H1 (cell line): ENCODE results near the gene ACTG1. TPM values are rescaled to one million over a fixed set of nuclear protein-coding genes. Genes with fewer than 3 reads are reported as not detected.

Experiments
- ASH2L ChIP-seq: fragments of 200-600, 300-600 bp; sonication (generic); IDR thresholded peaks from one replicate; pipeline ENCODE4 v1.7.1; 2017; ENCODE audit warnings: low read length
- CEBPB ChIP-seq: IDR thresholded peaks from 2 replicates; pipeline ENCODE4 v1.6.1; 2012; ENCODE audit warnings: low read depth, low read length
- CHD7 ChIP-seq: fragments of 300-600 bp; sonication (generic); IDR thresholded peaks from 2 replicates; pipeline ENCODE4 v1.7.1; 2012; ENCODE audit warnings: low read length, moderate library complexity, mild to moderate bottlenecking, inconsistent platforms; ENCODE audit not compliant: insufficient replicate concordance
- E2F6 ChIP-seq: IDR thresholded peaks from 2 replicates; pipeline ENCODE4 v1.6.1; 2012; ENCODE audit warnings: inconsistent platforms
- EZH2 ChIP-seq: fragments of 200-600 bp; sonication (generic); IDR thresholded peaks from 2 replicates; pipeline ENCODE4 v1.7.1; 2012; ENCODE audit warnings: low read depth, mild to moderate bottlenecking, moderate library complexity, low read length, inconsistent platforms; ENCODE audit not compliant: severe bottlenecking
- POU5F1 ChIP-seq: IDR thresholded peaks from 2 replicates; pipeline ENCODE4 v1.6.1; 2011; ENCODE audit warnings: low read depth, mild to moderate bottlenecking, low read length, moderate library complexity
- RAD21 ChIP-seq, 2 experiments: IDR thresholded peaks in 1 of 2; conservative IDR thresholded peaks in 1 of 2; 2 replicates each; pipeline ENCODE4 v1.6.1; 2011; ENCODE audit warnings: low read depth in 2 of 2, low read length in 2 of 2, improper control_type of control experiment in 1 of 2, inconsistent platforms in 1 of 2, mild to moderate bottlenecking in 1 of 2, moderate library complexity in 1 of 2
- polyA plus RNA-seq, 7 experiments: library from polyadenylated mRNA; depleted of rRNA in 3 of 7; stranded (reverse) in 5 of 7; unstranded in 2 of 7; fragments of >200 nt in 5 of 7; fragments of 200-250 nt in 2 of 7; gene quantifications; 1 replicate in 5 of 7; 2 replicates in 1 of 7; 4 replicates in 1 of 7; pipeline versions ENCODE4 v1.2.1 to v1.2.3, GENCODE V29; 2011 to 2013; ENCODE audit warnings: missing spikeins in 2 of 7, mixed read lengths in 2 of 7
- total RNA-seq: library from RNA; stranded (reverse); fragmentation: NEBNext Ultra II Directional; extraction: Animal tissue kit (Norgen Biotek cat#: 25700); gene quantifications from 2 replicates; pipeline ENCODE4 v1.2.1, GENCODE V29; 2021

ACTG1 gene
- total and polyA plus RNA-seq, 2 of the 8 experiments (the other 6 are each of a cell fraction or from before 2014, with no cell fraction given) = 3,535 to 5,010 TPM

- TF ChIP-seq CHD7 (no peak), E2F6 (0 out of 2 replicates have a peak, but pooled peaks have one; percentile 26), ASH2L (no peak), POU5F1 (no peak), EZH2 (no peak), CEBPB (no peak), RAD21 (IDR thresholded peaks at IDR 0.05 in 1 of 2, conservative IDR thresholded peaks at IDR 0.05 in 1 of 2; ENCODE audit: low read depth in 2 of 2, low read length in 2 of 2) (no peak)
Observed at GRCh38 chr17:81551458-81552243, 39.1 kb upstream of the ACTG1 start (continued).
